ENCODE measurements around the gene YIPF2.

YIPF2 gene

DNA sequence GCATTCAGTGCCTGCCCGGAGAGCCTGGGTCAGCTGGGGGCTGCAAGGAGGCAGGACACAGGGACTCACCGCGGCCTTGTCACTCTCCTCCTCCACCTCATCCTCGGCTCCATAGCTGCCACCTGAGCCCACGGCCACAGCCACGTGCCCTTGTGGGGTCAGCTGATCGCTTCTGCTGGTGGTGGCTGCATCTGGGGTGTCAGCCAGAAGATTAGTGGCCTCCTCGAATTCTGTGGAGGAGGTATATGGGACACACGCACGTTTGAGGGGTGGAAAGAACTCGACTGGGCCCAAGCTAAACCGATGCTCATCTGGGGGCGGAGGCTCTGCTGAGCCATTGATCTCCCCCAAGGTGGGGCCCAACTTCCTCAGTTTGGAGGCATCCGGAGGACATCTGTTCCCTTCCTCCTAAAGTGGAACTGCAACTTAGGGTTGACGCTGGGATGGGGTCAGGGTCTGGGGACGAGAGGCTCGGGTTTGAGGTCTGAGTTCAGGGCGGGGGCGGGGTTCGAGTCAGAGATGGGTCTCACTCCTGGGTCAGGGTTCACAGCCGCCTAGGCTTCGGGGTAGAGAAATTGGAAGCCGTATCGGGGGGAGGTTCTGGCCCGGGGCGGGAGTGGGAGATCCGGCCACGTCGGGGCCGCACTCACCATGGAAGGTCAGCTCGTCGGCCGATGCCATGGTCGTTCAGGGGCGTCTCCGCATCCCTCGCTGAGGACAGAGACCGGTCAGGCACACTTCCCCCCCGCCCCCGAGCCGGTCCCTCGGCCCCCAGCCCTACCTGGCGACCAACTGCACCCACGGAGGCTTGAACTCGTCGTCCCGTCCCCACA is 493 bp downstream of the YIPF2 start:
- DNase-seq (ENCODE audit: low read depth in 1 of 2, low spot score in 1 of 2) = no peak
- no peak for TF ChIP-seq JUND (IDR thresholded peaks at IDR 0.05; ENCODE audit: low read depth)
- in situ Hi-C loops (cut with HindIII; ENCODE audit: low pct_unique_long_range_greater_than_20kb, low sequenced_read_pairs) = no loop called here

DNA sequence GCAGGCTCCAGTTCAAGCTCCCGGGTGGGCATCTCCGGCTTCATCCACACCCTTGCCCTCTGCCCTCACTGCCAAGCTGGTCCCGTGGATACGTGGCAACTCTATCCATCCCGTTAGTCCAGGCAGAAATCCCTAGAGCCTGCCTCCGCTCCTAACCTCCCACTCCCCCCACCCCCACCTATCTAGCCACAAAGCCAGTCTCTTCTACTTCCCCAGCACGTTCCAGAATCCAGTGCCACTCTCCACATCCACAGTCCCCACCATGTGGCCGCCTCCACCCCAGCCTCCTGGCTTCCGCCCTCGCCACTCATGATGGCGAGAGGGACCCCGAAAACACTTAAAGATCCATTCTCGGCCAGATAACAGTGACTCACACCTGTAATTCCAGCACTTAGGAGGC is 3.8 kb downstream of the YIPF2 start:
- no peak for DNase-seq (ENCODE audit: low read depth in 1 of 2, low spot score in 1 of 2)
- no peak for TF ChIP-seq JUND (IDR thresholded peaks at IDR 0.05; ENCODE audit: low read depth)
- in situ Hi-C loops (cut with HindIII; ENCODE audit: low pct_unique_long_range_greater_than_20kb, low sequenced_read_pairs) = no loop called here

DNA sequence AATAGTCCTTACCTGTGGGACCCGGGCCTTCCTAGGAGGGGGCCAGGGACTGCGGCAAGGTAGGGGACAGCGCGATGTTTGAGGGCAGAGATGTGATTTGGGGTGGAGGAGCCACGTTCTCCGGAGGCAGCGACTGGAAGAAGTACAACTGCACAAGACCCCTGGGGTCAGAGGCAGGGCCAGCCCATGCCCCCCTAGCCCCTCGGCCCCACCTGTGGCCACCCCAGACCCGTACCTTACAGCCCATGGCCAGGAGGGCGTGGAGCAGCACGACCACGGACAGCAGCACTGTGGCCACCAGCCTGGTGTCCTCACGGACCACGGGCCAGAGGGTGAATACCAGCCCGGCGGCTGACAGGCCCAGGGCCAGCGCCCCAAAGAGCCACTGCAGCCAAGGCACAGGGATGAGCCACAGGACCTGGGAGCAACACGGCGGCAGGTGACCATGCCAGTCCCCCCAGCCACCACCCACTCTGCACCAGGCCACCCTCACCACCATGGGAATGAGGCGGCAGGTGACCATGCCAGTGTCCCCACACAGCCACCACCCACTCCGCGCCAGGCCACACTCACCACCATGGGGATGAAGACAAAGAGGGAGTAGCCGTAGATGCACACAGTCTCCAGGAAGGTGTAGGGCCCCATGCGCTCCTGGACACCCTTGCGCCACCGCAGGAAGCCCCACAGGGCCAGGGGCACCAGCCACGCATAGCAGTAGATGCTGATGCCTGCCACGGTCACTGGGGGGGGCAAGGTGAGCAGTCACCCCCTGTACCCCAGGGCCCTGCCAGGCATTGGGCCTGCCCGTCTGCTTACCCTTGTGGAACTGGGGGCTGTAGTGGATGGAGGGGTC is 5.0 kb downstream of the YIPF2 start:
- no peak for DNase-seq (ENCODE audit: low read depth in 1 of 2, low spot score in 1 of 2)
- in situ Hi-C loops (cut with HindIII; ENCODE audit: low pct_unique_long_range_greater_than_20kb, low sequenced_read_pairs) = no loop called here
- TF ChIP-seq JUND (IDR thresholded peaks at IDR 0.05; ENCODE audit: low read depth) = no peak

DNA sequence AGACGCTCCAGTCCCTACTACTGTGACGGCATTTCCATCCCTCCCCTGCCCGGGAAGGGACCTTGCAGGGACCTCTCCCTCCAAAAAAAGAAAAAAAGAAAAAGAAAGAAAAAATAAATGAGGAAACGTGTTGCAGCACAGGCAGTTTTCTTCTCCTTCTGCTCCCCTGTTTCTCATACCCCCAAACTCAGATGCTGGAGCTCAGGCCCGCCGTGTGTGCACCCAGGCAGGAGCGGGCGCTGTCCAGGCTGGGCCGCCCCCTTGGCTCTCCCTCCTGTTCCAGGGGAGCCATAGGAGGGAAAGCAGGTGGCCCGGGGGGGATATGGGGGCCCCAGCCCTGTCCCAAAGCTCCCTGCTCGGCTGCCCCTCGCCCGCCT is 5.8 kb downstream of the YIPF2 start:
- no peak for TF ChIP-seq JUND (IDR thresholded peaks at IDR 0.05; ENCODE audit: low read depth)
- DNase-seq (ENCODE audit: low read depth in 1 of 2, low spot score in 1 of 2) = no peak
- in situ Hi-C loops (cut with HindIII; ENCODE audit: low pct_unique_long_range_greater_than_20kb, low sequenced_read_pairs) = no loop called here

DNA sequence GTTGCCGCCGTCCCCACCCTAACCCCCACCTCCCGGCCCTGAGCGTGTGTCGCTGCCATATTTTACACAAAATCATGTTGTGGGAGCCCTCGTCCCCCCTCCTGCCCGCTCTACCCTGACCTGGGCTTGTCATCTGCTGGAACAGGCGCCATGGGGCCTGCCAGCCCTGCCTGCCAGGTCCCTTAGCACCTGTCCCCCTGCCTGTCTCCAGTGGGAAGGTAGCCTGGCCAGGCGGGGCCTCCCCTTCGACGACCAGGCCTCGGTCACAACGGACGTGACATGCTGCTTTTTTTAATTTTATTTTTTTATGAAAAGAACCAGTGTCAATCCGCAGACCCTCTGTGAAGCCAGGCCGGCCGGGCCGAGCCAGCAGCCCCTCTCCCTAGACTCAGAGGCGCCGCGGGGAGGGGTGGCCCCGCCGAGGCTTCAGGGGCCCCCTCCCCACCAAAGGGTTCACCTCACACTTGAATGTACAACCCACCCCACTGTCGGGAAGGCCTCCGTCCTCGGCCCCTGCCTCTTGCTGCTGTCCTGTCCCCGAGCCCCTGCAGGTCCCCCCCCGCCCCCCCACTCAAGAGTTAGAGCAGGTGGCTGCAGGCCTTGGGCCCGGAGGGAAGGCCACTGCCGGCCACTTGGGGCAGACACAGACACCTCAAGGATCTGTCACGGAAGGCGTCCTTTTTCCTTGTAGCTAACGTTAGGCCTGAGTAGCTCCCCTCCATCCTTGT is 6.4 kb downstream of the YIPF2 start:
- in situ Hi-C loops (cut with HindIII; ENCODE audit: low pct_unique_long_range_greater_than_20kb, low sequenced_read_pairs) = no loop called here
- no peak for DNase-seq (ENCODE audit: low read depth in 1 of 2, low spot score in 1 of 2)
- no peak for TF ChIP-seq JUND (IDR thresholded peaks at IDR 0.05; ENCODE audit: low read depth)

DNA sequence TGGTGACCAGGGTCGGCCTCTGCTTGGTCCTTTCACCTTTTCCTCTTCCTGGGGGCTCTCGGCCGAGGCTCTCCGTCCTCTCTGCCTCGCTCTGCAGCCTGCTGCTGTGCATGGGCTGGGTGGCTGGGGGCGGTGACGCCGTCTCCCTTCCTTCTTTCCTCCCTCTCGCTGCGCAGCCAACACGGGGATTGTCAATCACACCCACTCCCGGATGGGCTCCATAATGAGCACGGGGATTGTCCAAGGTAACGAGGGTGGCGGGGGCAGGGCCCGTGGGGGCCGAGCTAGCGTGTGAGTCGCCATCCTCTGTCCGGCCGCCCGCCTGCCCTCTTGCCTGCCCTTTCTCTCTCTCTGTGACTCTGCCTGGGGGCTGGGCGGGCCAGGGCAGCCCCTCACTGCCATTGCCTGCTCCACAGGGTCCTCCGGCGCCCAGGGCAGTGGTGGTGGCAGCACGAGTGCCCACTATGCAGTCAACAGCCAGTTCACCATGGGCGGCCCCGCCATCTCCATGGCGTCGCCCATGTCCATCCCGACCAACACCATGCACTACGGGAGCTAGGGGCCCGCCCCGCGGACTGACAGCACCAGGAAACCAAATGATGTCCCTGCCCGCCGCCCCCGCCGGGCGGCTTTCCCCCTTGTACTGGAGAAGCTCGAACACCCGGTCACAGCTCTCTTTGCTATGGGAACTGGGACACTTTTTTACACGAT is 7.1 kb downstream of the YIPF2 start:
- TF ChIP-seq JUND (IDR thresholded peaks at IDR 0.05; ENCODE audit: low read depth) = no peak
- no peak for DNase-seq (ENCODE audit: low read depth in 1 of 2, low spot score in 1 of 2)

DNA sequence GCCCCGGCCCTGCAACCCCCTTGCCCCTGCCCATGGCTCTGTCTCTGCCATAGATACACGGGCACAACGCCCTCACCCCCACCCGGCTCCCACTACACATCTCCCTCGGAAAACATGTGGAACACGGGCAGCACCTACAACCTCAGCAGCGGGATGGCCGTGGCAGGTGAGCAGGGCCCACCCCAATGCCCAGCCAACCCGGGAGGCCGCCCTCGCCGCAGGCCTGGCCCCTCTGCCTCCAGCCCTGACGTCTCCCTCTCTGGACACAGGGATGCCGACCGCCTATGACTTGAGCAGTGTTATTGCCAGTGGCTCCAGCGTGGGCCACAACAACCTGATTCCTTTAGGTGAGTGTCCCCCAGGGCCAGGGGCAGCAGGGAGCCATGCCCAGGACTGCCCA is 7.7 kb downstream of the YIPF2 start:
- no peak for TF ChIP-seq JUND (IDR thresholded peaks at IDR 0.05; ENCODE audit: low read depth)
- in situ Hi-C loops (cut with HindIII; ENCODE audit: low pct_unique_long_range_greater_than_20kb, low sequenced_read_pairs) = no loop called here
- no peak for DNase-seq (ENCODE audit: low read depth in 1 of 2, low spot score in 1 of 2)

More for the DNA sequence above, 7.1 kb downstream of the YIPF2 start:
- in situ Hi-C loops (cut with HindIII; ENCODE audit: low pct_unique_long_range_greater_than_20kb, low sequenced_read_pairs) = no loop called here

DNA sequence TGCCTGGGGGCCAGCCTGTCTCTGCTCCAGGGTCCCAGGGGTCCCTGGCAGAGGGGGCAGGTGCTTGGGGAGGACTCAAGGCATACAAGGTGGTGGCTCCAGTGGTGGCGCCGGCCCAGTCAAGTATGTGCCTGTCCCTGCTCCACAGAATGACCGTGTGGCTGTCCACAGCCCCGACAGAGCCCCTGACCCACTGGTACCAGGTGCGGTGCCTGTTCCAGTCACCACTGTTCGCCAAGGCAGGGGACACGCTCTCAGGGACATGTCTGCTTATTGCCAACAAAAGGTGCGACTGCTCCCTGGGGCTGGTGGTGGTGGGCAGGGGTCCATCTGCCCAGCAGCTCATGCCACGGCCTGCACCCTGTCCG is 8.2 kb downstream of the YIPF2 start:
- no peak for DNase-seq (ENCODE audit: low read depth in 1 of 2, low spot score in 1 of 2)
- in situ Hi-C loops (cut with HindIII; ENCODE audit: low pct_unique_long_range_greater_than_20kb, low sequenced_read_pairs) = no loop called here
- no peak for TF ChIP-seq JUND (IDR thresholded peaks at IDR 0.05; ENCODE audit: low read depth)

DNA sequence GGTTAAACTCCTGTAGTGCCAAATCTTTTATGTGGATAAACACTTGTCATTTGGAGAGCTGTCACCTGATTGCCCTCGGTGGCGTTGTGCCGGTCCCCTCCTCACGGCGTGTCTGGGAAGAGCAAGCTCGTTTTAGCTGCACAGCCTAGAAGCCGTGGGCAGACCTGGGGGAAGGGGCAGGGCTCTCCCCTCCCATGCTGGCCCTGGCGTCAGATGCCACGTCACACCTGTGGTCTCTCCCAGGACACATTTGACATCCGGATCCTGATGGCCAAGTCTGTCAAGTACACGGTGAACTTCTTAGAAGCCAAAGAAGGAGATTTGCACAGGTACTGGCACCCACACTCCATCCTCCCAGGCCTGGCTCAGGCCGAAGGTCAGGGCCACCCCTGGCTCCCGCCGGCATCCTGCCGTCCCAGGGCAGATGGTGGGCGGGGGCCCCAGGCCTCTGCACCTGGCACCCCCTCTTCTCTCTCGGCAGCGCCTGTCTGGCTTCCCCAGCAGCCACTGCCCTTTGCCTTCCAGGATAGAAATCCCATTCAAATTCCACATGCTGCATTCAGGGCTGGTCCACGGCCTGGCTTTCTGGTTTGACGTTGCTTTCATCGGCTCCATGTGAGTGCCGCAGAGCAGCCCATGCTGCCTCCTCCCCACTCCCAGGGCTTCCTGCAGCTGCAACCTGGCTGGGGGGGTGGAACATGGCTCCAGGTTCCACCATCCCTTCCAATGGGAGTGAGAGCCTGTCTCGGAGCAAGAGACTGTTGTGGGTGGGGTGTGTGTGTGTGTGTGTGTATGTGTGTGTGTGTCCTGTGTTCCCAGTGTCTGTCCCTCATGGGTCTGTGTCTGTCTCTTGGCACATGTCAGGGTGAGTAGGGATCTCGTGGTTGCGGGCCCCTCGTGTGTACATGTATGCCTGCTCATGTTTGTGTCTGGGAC is 8.8 kb downstream of the YIPF2 start:
- DNase-seq (ENCODE audit: low read depth in 1 of 2, low spot score in 1 of 2) = no peak
- no peak for TF ChIP-seq JUND (IDR thresholded peaks at IDR 0.05; ENCODE audit: low read depth)
- in situ Hi-C loops (cut with HindIII; ENCODE audit: low pct_unique_long_range_greater_than_20kb, low sequenced_read_pairs) = no loop called here

DNA sequence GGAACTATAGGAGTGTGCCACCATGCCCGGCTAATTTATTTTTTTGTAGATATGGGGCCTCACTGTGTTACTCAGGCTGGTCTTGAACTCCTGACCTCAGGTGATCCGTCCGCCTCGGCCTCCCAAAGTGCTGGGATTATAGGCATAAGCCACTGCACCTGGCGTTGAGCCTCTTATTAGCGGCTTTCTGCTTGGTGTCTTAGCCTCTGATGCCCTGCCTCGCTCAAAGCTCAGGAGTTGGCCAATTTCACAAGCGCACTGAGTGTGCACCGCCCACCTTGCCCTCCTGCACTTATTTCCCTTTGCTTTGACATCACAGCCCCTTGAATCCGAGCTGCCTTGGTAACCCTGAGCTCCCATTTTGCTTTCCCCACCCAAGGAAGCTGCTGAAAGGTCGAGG is 10.1 kb downstream of the YIPF2 start:
- no peak for DNase-seq (ENCODE audit: low read depth in 1 of 2, low spot score in 1 of 2)
- in situ Hi-C loops (cut with HindIII; ENCODE audit: low pct_unique_long_range_greater_than_20kb, low sequenced_read_pairs) = no loop called here
- TF ChIP-seq JUND (IDR thresholded peaks at IDR 0.05; ENCODE audit: low read depth) = no peak

DNA sequence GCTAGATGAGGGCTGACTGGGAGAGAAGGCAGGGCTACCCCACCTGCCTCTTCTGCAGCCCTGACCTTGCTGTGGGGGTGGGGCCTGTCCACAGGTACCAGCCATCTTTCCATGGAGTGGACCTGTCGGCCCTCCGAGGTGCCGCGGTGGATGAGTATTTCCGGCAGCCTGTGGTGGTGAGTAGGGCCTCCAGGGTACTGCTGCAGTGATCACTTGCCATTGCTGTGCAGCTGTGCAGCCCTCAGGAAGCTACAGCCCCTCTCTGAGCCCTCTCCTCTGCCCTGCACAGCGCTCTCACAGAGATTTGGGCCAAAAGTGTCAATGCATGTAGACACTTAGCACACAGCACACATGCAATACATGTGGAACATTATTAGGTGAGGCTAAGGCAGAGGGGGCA is 11.8 kb downstream of the YIPF2 start:
- no peak for DNase-seq (ENCODE audit: low read depth in 1 of 2, low spot score in 1 of 2)
- TF ChIP-seq JUND (IDR thresholded peaks at IDR 0.05; ENCODE audit: low read depth) = no peak
- in situ Hi-C loops (cut with HindIII; ENCODE audit: low pct_unique_long_range_greater_than_20kb, low sequenced_read_pairs) = no loop called here

Measured in T47D (cell line).